Calu3 (cell line): Measurements from ENCODE around the gene RXRA. TPM values are rescaled to one million over a fixed set of nuclear protein-coding genes. Genes with fewer than 3 reads are reported as not detected.

Experiments
- BruUV-seq: library from RNA; stranded (reverse); fragments of 400-500 nt; replicated peaks from 2 replicates; lab custom pipeline; 2021; lab: Mats Ljungman, UMichigan
- CTCF ChIA-PET: fragments of 300-600 bp; sonication (Branson Sonifier 250); formaldehyde crosslinking; loops from one replicate; lab custom pipeline; 2022; ENCODE audit warnings: antibody characterized with exemption; lab: Charles Lee
- DNase-seq: peaks from one replicate; pipeline ENCODE4 v3.0.0; 2022
- H3K27ac Mint-ChIP-seq: one replicate; pipeline ENCODE4 v1.8.0; 2022; ENCODE audit warnings: mixed read lengths; ENCODE audit not compliant: unreplicated experiment
- H3K27me3 Mint-ChIP-seq: one replicate; pipeline ENCODE4 v1.8.0; 2022; ENCODE audit warnings: mixed read lengths; ENCODE audit not compliant: unreplicated experiment
- H3K36me3 Mint-ChIP-seq: one replicate; pipeline ENCODE4 v1.8.0; 2022; ENCODE audit warnings: mild to moderate bottlenecking, moderate library complexity, mixed read lengths; ENCODE audit not compliant: insufficient read depth, unreplicated experiment
- H3K4me1 Mint-ChIP-seq: one replicate; pipeline ENCODE4 v1.8.0; 2022; ENCODE audit warnings: mild to moderate bottlenecking, low read depth, mixed read lengths; ENCODE audit not compliant: unreplicated experiment
- H3K4me3 Mint-ChIP-seq: one replicate; pipeline ENCODE4 v1.8.0; 2022; ENCODE audit warnings: mild to moderate bottlenecking, low read depth, moderate library complexity, mixed read lengths; ENCODE audit not compliant: unreplicated experiment
- H3K9me3 Mint-ChIP-seq: one replicate; pipeline ENCODE4 v1.8.0; 2022; ENCODE audit warnings: low read depth, mixed read lengths; ENCODE audit not compliant: unreplicated experiment
- intact Hi-C: fragments of 100-400 bp; cut with micrococcal nuclease; formaldehyde crosslinking; loops from one replicate; pipeline ENCODE4 v1.10.0; 2022; ENCODE audit not compliant: unreplicated experiment
- total RNA-seq: library from RNA; stranded (reverse); gene quantifications from 2 replicates; pipeline ENCODE4 v1.2.3, GENCODE V29; 2022
- TF ChIP-seq, protein P1 (sequence below): fragments of 200-600 bp; IDR thresholded peaks from one replicate; pipeline ENCODE4 v1.8.0; 2022; ENCODE audit warnings: antibody characterized with exemption; ENCODE audit not compliant: unreplicated experiment

The RXRA gene
- total RNA-seq, 1 experiment from 2014 or later, result 15.0 TPM

DNA sequence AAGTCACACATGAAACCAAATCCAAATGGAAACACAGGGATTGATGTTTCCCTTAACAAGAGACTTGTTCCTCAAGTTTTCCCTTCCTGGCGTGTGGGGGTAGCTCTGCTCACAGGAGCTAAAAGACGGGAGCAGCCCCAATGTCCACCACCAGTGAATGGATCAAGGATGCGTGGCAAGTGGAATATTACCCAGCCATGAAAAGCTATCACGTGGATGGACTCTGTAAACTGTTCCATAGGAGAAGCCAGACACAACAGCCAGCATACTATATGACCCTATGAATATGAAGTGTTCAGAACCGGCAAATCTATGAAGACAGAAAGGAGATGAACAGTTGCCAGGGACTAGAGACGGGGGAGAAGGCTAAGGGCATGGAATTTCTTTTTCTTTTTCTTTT lies 28.3 kb upstream of the RXRA start:
- no peak for DNase-seq
- Mint-ChIP-seq H3K4me3 (no peak overlapping the region), H3K36me3 (no peaks in the 10 kb centered on the region), H3K9me3 (no peaks in the 10 kb centered on the region), H3K4me1 (no peaks in the 10 kb centered on the region), H3K27ac (no peak overlapping the region), H3K27me3 (peaks cover 74% of the 10 kb centered on the region)
- CTCF ChIA-PET, result no interaction called here
- TF ChIP-seq, protein P1, sequence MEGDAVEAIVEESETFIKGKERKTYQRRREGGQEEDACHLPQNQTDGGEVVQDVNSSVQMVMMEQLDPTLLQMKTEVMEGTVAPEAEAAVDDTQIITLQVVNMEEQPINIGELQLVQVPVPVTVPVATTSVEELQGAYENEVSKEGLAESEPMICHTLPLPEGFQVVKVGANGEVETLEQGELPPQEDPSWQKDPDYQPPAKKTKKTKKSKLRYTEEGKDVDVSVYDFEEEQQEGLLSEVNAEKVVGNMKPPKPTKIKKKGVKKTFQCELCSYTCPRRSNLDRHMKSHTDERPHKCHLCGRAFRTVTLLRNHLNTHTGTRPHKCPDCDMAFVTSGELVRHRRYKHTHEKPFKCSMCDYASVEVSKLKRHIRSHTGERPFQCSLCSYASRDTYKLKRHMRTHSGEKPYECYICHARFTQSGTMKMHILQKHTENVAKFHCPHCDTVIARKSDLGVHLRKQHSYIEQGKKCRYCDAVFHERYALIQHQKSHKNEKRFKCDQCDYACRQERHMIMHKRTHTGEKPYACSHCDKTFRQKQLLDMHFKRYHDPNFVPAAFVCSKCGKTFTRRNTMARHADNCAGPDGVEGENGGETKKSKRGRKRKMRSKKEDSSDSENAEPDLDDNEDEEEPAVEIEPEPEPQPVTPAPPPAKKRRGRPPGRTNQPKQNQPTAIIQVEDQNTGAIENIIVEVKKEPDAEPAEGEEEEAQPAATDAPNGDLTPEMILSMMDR, result no peak
- BruUV-seq, result no TSS peak
- intact Hi-C loops, result no loop called here

- BruUV-seq, result no TSS peak
- CTCF ChIA-PET, result no interaction called here
- DNase-seq, result no peak
- Mint-ChIP-seq H3K36me3 (no peaks in the 10 kb centered on the region), H3K27me3 (peaks cover 67% of the 10 kb centered on the region), H3K27ac (no peak overlapping the region), H3K4me1 (no peaks in the 10 kb centered on the region), H3K9me3 (no peaks in the 10 kb centered on the region), H3K4me3 (no peak overlapping the region)
- TF ChIP-seq, protein P1, result no peak
- intact Hi-C loops, result no loop called here
Observed at GRCh38 chr9:134299068-134299467, 27.2 kb upstream of the RXRA start.

- Mint-ChIP-seq H3K27ac (no peak overlapping the region), H3K27me3 (peaks cover 65% of the 10 kb centered on the region), H3K36me3 (no peaks in the 10 kb centered on the region), H3K4me3 (no peak overlapping the region), H3K9me3 (no peaks in the 10 kb centered on the region), H3K4me1 (no peaks in the 10 kb centered on the region)
- TF ChIP-seq, protein P1, result no peak
- CTCF ChIA-PET, result no interaction called here
- intact Hi-C loops, result no loop called here
- DNase-seq, result no peak
- no TSS peak for BruUV-seq
Observed at GRCh38 chr9:134299883-134300282, 26.4 kb upstream of the RXRA start.

DNA sequence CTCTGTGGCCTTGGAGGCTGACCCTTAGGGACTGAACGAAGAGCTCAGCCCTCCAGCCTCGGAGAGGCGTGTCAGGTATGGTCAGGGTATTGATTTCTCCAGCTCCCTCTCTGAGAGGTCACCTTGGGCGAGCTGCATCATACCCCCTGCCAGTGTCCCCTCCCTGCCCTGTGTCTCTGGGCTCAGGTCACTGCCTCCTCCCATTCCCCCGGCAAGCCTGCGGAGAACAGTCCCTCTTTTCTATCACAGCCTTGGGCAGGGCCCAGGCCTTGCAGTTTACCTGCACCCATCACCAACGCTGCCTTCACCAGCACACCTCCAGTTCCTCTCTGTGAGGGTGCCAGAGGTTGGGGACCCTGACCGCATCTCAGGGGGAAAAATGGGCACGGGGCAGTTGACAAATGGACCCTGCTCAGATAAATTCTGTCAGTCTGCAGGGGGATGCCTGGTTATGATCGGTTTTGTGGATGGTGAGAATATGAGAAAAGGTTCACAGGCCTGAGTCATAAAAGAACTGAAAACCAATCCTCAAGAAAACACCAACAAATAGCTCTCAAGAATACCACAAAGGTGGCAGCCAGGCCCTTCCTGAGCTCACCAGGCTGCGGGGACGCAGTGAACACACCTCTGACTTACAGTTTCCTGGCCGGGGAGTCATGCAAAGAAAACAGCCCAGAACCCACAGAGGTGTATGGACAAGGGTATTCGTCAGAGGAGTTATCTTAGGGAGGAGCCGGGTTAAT lies 24.7 kb upstream of the RXRA start:
- TF ChIP-seq, protein P1, result no peak
- no TSS peak for BruUV-seq
- CTCF ChIA-PET, result no interaction called here
- Mint-ChIP-seq H3K36me3 (no peaks in the 10 kb centered on the region), H3K27me3 (peaks cover 49% of the 10 kb centered on the region), H3K27ac (no peak overlapping the region), H3K4me1 (no peaks in the 10 kb centered on the region), H3K9me3 (no peaks in the 10 kb centered on the region), H3K4me3 (no peak overlapping the region)
- intact Hi-C loops, result no loop called here
- DNase-seq, result no peak
